Measurements from ENCODE around the gene WDR91.
"Not testable (repeated sequence)": the region's sequence is repeated elsewhere in the genome, so short reads cannot be mapped to it uniquely, and the experiment has no call there.

The WDR91 gene

GRCh38 chr7:135171581-135172291, 39.6 kb downstream of the WDR91 start:
- peak; percentile 34 for TF ChIP-seq POLR2A (IDR thresholded peaks at IDR 0.05; ENCODE audit: extremely low read depth, insufficient read length)
- DNase-seq (ENCODE audit: low read depth) = peak; percentile 75
- H3K4me3 ChIP-seq (ENCODE audit: low read depth, low read length) = peak overlapping the region; percentile 80

GRCh38 chr7:135170998-135171481, 40.3 kb downstream of the WDR91 start:
- not testable (repeated sequence) for DNase-seq (ENCODE audit: low read depth)
- peak overlapping the region; percentile 80 for H3K4me3 ChIP-seq (ENCODE audit: low read depth, low read length)

GRCh38 chr7:135170274-135170997, 40.9 kb downstream of the WDR91 start, which contains the start of gene CYREN:
CYREN (minus strand) TSS chr7:135170707; CDS start chr7:135168922, 1,785 bp downstream.
- H3K4me3 ChIP-seq (ENCODE audit: low read depth, low read length) = peak within 1 kb of the TSS; percentile 86
- peak; percentile 99 for DNase-seq (ENCODE audit: low read depth)
- TF ChIP-seq MYC (IDR thresholded peaks at IDR 0.05; ENCODE audit: low read depth, low read length) = peak; percentile 70
- peak; percentile 56 for TF ChIP-seq POLR2A (IDR thresholded peaks at IDR 0.05; ENCODE audit: extremely low read depth, insufficient read length)
- peak; percentile 60 for TF ChIP-seq CTCF (IDR thresholded peaks at IDR 0.05; ENCODE audit: low read depth, low read length)
- no peak; the same call in 1 of the 2 replicates for TF ChIP-seq MAX (IDR thresholded peaks at IDR 0.05; ENCODE audit: low read depth, low read length)

GRCh38 chr7:135169964-135170273, 41.4 kb downstream of the WDR91 start:
- peak; percentile 80 for DNase-seq (ENCODE audit: low read depth)
- no peak for TF ChIP-seq MAX (IDR thresholded peaks at IDR 0.05; ENCODE audit: low read depth, low read length)
- no peak for TF ChIP-seq MYC (IDR thresholded peaks at IDR 0.05; ENCODE audit: low read depth, low read length)
- peak overlapping the region; percentile 86 for H3K4me3 ChIP-seq (ENCODE audit: low read depth, low read length)

GRCh38 chr7:135169141-135169963, 42.0 kb downstream of the WDR91 start:
- peak; percentile 80 for DNase-seq (ENCODE audit: low read depth)
- TF ChIP-seq CTCF (IDR thresholded peaks at IDR 0.05; ENCODE audit: low read depth, low read length) = peak; percentile 77
- no peak for TF ChIP-seq MAX (IDR thresholded peaks at IDR 0.05; ENCODE audit: low read depth, low read length)
- H3K4me3 ChIP-seq (ENCODE audit: low read depth, low read length) = peak overlapping the region; percentile 86

GRCh38 chr7:135168489-135169140, 42.7 kb downstream of the WDR91 start:
- no peak for DNase-seq (ENCODE audit: low read depth)
- TF ChIP-seq MYC (IDR thresholded peaks at IDR 0.05; ENCODE audit: low read depth, low read length) (no peak), MAX (IDR thresholded peaks at IDR 0.05; ENCODE audit: low read depth, low read length) (no peak), POLR2A (IDR thresholded peaks at IDR 0.05; ENCODE audit: extremely low read depth, insufficient read length) (no peak), CTCF (IDR thresholded peaks at IDR 0.05; ENCODE audit: low read depth, low read length) (no peak)
- H3K4me3 ChIP-seq (ENCODE audit: low read depth, low read length) = peak overlapping the region; percentile 86

GRCh38 chr7:135168001-135168400, 43.3 kb downstream of the WDR91 start:
- peak overlapping the region; percentile 86 for H3K4me3 ChIP-seq (ENCODE audit: low read depth, low read length)
- no peak for TF ChIP-seq MAX (IDR thresholded peaks at IDR 0.05; ENCODE audit: low read depth, low read length)
- TF ChIP-seq POLR2A (IDR thresholded peaks at IDR 0.05; ENCODE audit: extremely low read depth, insufficient read length) = no peak
- TF ChIP-seq MYC (IDR thresholded peaks at IDR 0.05; ENCODE audit: low read depth, low read length) = no peak
- TF ChIP-seq CTCF (IDR thresholded peaks at IDR 0.05; ENCODE audit: low read depth, low read length) = no peak
- DNase-seq (ENCODE audit: low read depth) = no peak

Data from NB4 (cell line).